ENCODE results near the gene HAGHL. TPM values are rescaled to one million over a fixed set of nuclear protein-coding genes. Genes with fewer than 3 reads are reported as not detected.

The HAGHL gene
- polyA plus RNA-seq, 1 donor (not counting 4 experiments of a cell fraction or from before 2014, with no cell fraction given): 8.0 TPM

DNA sequence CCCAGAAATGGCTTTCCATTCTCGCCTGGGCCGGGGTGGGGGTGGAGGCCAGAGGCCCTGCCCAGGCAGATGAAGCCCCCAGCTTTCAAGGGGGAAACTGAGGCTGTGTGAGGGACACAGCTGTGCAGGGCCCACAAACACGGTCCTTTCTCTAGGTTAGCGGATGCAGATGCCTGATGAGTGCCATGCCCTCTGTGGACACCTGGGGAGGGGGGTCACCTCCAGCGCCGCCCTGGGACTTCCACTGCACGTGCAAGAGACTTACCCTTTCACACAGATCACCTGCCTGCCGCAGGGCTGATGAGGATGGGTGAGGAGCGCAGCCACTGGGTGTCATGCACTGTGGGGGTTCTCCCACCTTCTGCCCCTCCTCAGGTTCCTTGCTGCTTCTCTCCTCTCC, 8.5 kb upstream of the HAGHL start:
- Histone ChIP-seq H3K79me2 (ENCODE audit: control insufficient read depth, insufficient read depth, low read length) (peaks cover 8% of the 10 kb centered on the region), H3K36me3 (ENCODE audit: control insufficient read depth in 2 of 2, extremely low read depth in 1 of 2, insufficient read depth in 2 of 2, low read length in 2 of 2) (peaks cover 0 to 1% of the 10 kb centered on the region in 2 experiments), H3K4me1 (ENCODE audit: control insufficient read depth, extremely low read depth, insufficient read depth, low read length) (peaks cover 27% of the 10 kb centered on the region), H3K9me1 (ENCODE audit: control insufficient read depth, extremely low read depth, insufficient read depth, low read length) (peaks cover 2% of the 10 kb centered on the region), H3K4me2 (ENCODE audit: control insufficient read depth, extremely low read depth, insufficient read depth, low read depth, low read length) (no peak overlapping the region), H3K9ac (ENCODE audit: control insufficient read depth, extremely low read depth, insufficient read depth, low read length) (no peak overlapping the region), H2AFZ (ENCODE audit: control insufficient read depth, low read length) (no peak overlapping the region), H4K20me1 (ENCODE audit: control insufficient read depth, extremely low read depth, insufficient read depth, low read length) (peaks cover 7% of the 10 kb centered on the region), H3K27ac (ENCODE audit: control insufficient read depth, insufficient read depth, low read length) (no peak overlapping the region), H3K4me3 (ENCODE audit: control insufficient read depth in 2 of 3, extremely low read depth in 1 of 3, insufficient read depth in 2 of 3, low read depth in 1 of 3, low read length in 3 of 3) (no peak overlapping the region), H3K27me3 (ENCODE audit: control insufficient read depth, extremely low read depth, insufficient read depth, low read length) (no peaks in the 10 kb centered on the region), H3K9me3 (ENCODE audit: control insufficient read depth, low read depth, low read length) (no peaks in the 10 kb centered on the region)
- FAIRE-seq: no peak
- TF ChIP-seq EZH2 (IDR thresholded peaks at IDR 0.05; ENCODE audit: low read length): no peak
- TF ChIP-seq CTCF (optimal IDR thresholded peaks at IDR 0.05 in 1 of 3, IDR thresholded peaks at IDR 0.05 in 1 of 3, conservative IDR thresholded peaks at IDR 0.05 in 1 of 3; ENCODE audit: extremely low read depth in 1 of 3, insufficient read depth in 2 of 3, low read length in 3 of 3): no peak
- no peak for DNase-seq (ENCODE audit: low read depth, low spot score)
- dilution Hi-C loops (cut with MboI; ENCODE audit: extremely low pct_ligation_motif_present, low sequenced_read_pairs): no loop called here

DNA sequence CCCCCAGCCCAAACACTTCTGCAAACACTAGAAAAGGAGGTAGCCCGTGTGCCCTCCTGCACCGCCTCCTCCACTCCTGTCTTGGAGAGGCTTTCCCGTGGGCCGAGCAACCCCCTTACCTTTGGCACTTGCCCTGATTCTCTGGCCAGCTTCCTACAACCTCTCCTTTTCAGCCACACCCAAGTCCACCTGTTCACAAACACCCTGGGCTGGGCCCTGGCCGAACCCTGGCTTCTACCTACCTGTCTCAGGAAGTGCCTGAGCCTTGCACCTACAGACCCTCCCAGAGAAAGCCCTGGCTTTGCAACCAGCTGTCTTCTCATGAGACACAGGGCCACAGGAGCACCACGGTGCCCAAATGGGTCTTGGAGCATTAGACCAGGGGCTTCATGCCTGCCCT, 8.0 kb upstream of the HAGHL start:
- Histone ChIP-seq H3K27ac (ENCODE audit: control insufficient read depth, insufficient read depth, low read length) (no peak overlapping the region), H3K4me1 (ENCODE audit: control insufficient read depth, extremely low read depth, insufficient read depth, low read length) (peaks cover 26% of the 10 kb centered on the region)

More for the DNA sequence above, 8.0 kb upstream of the HAGHL start:
- FAIRE-seq (no peak), DNase-seq (ENCODE audit: low read depth, low spot score) (no peak)
- peaks cover 8% of the 10 kb centered on the region for H3K79me2 ChIP-seq (ENCODE audit: control insufficient read depth, insufficient read depth, low read length)
- no peak overlapping the region for H3K4me2 ChIP-seq (ENCODE audit: control insufficient read depth, extremely low read depth, insufficient read depth, low read depth, low read length)
- H3K36me3 ChIP-seq (ENCODE audit: control insufficient read depth in 2 of 2, extremely low read depth in 1 of 2, insufficient read depth in 2 of 2, low read length in 2 of 2): peaks cover 0 to 1% of the 10 kb centered on the region in 2 experiments
- no peak overlapping the region for H3K4me3 ChIP-seq (ENCODE audit: control insufficient read depth in 2 of 3, extremely low read depth in 1 of 3, insufficient read depth in 2 of 3, low read depth in 1 of 3, low read length in 3 of 3)
- H4K20me1 ChIP-seq (ENCODE audit: control insufficient read depth, extremely low read depth, insufficient read depth, low read length): peaks cover 7% of the 10 kb centered on the region
- H3K9me3 ChIP-seq (ENCODE audit: control insufficient read depth, low read depth, low read length): no peaks in the 10 kb centered on the region
- TF ChIP-seq CTCF (optimal IDR thresholded peaks at IDR 0.05 in 1 of 3, IDR thresholded peaks at IDR 0.05 in 1 of 3, conservative IDR thresholded peaks at IDR 0.05 in 1 of 3; ENCODE audit: extremely low read depth in 1 of 3, insufficient read depth in 2 of 3, low read length in 3 of 3): no peak
- TF ChIP-seq EZH2 (IDR thresholded peaks at IDR 0.05; ENCODE audit: low read length): no peak
- dilution Hi-C loops (cut with MboI; ENCODE audit: extremely low pct_ligation_motif_present, low sequenced_read_pairs): no loop called here
- no peaks in the 10 kb centered on the region for H3K27me3 ChIP-seq (ENCODE audit: control insufficient read depth, extremely low read depth, insufficient read depth, low read length)
- no peak overlapping the region for H2AFZ ChIP-seq (ENCODE audit: control insufficient read depth, low read length)
- no peak overlapping the region for H3K9ac ChIP-seq (ENCODE audit: control insufficient read depth, extremely low read depth, insufficient read depth, low read length)
- H3K9me1 ChIP-seq (ENCODE audit: control insufficient read depth, extremely low read depth, insufficient read depth, low read length): peaks cover 2% of the 10 kb centered on the region

All from keratinocyte (primary cell).